GM21717 (cell line): ENCODE results near the gene CTR9.

Source experiments
- ATAC-seq: cut with Tn5 transposase; IDR thresholded peaks from one replicate; pipeline ENCODE4 v1.9.1; 2021; ENCODE audit warnings: mild to moderate bottlenecking, moderate library complexity; ENCODE audit not compliant: unreplicated experiment

CTR9 gene

DNA sequence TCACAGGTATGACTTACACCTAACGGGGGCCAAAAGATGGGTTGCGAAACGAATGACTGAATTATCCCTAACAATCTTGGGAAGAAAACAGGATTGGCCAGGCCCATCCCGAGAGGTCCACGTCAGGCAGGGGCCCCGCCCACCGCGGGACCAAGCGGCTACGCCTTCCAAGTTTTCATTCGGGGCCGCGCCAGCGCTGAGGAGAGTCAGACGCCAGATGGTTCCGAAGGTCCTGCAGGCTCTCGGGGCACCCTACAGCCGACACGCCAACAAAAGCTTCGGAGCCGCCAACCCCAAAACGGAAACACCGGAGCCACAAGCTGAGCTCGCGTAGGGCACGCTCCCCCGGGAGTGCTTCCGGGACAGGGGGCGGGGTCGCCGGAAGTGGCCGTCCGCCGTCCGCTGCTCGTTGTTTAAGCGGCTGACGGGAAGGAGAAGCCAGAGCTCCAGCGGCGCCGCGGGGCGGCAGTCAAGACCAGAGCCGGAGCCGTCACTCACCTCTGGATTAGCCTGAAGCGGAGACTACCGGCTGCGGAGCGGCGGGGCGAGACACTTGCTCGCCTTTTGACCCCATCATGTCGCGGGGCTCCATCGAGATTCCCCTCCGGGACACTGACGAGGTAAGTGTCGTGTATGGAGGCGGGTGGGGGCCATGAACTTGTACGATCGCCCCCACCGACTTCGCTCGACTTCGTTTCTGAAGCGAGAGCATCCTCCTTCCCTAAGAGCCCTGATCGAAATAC is at the start of gene CTR9:
TSS of gene CTR9 (plus strand) at position 409 of the 743 bp plus-strand sequence. CDS start at position 576, 167 bp downstream.
- ATAC-seq: peak; percentile 87

DNA sequence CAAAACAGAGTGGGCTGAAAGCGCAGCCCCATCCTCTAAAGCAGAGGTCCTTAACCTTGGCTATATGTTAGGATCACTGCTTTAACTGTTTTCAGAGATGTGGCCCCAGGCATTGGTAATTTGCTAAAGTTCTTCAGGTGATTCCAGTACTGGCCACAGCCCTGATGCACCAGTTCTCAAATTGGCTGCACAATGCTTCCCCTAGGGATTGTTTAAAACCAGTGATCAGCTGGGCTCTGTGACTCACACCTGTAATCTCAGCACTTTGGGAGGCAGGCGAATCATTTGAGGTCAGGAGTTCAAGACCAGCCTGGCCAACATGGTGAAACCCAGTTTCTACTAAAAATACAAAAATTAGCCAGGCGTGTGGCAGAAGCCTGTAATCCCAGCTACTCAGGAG is 49.1 kb upstream of the CTR9 start:
- no peak for ATAC-seq

DNA sequence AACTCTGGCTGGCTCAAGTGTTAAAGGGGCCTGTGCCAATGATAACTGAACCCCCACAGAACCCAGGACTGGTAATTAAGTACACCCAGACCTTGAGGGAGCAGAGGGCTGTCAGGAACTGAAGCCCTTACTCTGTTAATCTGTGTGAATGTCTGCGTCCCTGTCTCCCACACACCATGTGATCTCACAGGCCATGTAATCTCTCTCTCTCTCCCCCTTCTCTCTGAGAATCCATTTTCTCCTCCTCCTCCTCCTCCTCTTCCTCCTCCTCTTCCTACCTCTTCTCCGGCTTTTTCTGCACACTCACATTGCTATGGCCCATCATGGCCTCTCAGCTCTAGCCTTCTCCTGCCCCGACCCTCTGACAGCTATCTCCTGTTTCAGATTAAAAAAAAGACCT is 42.9 kb upstream of the CTR9 start:
- ATAC-seq: no peak

DNA sequence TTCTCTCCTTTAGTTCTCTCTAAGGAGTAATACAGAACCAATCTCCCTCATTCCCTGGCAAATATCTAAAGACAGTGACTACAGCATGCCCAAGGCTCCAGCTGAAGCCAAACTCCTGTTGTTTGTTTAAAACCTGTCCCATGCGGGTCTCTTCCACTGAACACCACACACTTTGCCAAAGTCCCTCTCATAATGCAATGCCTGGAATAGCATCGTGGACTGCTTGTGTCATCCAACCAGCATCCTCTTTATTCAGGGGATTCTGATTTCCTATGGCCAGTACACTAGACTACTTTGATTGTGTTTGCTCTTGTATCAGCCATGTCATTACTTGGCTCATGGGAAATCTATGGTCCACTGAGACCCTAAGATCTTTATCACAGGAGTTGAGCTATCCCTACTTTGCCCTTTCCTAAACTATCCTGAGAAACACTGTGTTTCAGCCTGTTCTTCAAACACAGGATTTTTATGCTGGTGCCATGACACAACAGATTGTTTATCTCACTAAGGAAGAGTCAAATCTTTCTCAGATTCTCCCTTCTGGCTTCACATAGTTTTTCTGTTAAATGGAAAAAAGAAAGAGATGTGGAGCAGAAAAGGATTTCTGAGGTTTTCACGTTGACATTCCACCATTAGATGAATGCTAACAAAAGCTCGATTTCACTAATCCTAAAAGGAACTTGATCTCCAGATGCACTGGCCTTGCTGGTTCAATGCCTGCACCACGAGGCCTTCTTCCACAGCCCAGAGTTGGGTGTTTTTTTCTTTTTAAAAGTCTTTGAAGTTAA is 41.6 kb upstream of the CTR9 start:
- ATAC-seq: no peak

DNA sequence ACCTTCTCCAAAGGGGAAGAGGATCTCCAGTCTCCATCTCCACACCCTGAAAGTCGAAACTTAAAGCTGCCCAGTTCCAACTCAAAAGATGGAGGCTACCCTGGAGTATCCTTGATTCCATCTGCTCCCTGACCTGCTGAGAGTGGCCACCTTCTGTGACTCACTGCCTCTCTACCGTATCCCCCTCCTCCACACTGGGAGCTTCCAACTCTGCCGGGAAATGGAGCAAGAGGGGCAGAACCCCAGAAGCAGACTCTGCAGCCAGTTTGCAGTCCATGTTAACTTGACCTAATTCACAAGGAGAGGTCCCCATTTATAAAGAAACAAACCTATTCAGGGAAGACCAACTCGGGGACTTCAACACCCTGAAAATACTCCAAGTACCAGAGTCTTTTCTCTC is 35.5 kb upstream of the CTR9 start:
- no peak for ATAC-seq

DNA sequence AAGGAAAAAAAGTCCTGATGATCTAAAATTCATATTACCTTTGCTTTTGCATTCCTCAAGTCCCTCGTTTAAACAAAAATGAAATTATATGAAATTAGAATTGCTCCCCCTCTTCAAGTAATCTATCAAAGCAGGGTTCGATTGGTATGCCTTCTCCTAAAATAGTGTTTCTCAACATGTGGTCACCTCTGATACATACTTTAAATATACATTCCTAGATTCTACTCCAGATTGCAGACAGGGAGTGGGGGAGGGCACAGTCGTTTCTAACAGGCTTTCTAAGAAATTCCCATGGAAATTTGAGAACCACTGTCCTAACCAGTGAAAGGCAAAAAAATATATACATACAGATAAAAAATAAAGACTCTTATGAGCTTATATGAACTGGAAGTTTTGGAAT is 34.9 kb upstream of the CTR9 start:
- no peak for ATAC-seq

DNA sequence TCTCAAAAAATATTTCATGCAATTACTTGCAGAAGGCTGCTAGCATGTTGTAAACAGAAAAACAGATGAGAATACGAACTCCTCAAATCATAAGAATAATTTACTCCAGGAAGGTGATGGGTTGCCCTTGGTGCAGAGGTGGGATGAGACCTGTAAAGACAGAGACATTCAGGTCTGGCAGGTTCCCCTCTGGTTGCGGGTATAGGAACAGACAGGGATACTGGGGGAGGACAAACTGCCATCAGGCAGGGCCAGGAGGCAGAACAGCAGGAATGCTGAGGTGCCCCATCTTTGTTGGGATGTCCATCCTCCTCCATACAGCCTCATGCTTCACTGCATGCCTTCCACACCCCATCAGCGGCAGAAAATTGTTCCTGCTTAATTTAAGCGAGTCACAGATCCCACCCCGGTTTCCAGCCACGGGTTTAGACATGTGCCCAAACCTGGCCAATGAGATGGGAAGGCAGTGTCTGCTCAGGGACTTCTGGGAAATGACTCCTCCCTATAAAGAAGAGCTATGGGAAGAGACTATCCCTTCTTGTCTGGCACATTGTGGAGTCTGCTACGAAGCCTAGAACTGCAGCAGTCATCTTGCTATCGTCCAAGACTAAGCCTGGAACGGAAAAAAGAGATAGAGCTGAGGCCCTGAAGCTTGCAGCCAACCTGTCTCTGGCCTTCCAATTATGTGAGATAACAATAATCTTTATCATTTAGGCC is 34.3 kb upstream of the CTR9 start:
- ATAC-seq: no peak

DNA sequence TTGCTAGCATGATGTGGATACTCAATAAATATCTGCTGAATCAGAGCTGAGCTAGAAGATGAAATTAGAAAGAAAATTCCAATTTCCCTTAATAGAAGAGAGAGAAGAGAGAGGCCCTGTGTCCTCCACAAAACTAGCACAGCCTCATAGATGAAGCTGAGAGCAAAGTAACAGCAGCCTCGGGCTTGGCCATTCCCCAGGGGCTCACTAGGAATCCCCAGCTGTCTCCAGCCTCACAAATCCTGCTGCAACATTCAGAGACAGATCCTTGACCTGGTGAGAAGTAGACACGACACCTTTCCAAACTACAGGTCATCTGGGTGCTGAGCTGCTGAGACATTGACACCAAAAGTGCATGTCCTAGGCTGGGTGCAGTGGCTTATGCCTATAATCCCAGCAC is 31.4 kb upstream of the CTR9 start:
- ATAC-seq: no peak

DNA sequence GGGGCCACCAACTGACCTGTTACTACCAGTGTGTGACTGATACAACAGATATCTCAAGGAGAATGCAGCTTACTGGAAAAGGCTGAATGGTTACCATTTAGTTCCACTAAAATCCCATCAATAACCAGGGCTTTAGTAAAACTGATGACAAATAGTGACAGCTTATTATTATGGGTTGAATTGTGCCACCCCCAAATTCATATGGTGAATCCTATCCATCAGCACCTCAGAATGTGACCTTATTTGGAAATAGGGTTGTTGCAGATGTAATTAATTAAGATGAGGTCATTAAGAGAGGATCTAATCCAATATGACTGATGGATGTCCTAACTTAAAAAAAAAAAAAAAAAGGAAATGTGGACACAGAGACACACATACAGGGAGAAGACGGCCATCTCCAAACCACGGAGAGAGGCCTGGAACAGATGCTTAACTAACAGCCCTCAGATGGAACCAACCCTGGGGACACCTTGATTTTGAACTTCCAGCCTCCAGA is 30.1 kb upstream of the CTR9 start:
- no peak for ATAC-seq

DNA sequence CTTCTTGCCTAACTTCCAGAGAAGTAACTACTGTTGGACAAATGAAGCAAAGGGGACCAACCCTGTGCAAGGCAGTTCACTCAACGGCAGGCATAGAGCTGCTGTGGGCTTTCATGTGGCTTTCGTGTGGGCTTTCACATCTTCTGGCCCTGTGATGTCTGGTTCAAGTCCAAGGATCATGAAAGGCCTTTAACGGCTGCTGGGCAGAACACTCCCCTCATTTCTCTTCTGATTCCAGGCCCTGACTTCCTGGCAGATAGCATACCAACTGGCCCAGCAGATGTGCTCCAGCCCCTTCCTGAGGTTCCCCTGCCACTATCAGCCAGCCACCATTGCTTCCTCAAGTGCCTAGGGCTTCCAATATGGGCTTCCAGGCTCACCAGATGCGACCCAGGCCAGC is 28.7 kb upstream of the CTR9 start:
- no peak for ATAC-seq

DNA sequence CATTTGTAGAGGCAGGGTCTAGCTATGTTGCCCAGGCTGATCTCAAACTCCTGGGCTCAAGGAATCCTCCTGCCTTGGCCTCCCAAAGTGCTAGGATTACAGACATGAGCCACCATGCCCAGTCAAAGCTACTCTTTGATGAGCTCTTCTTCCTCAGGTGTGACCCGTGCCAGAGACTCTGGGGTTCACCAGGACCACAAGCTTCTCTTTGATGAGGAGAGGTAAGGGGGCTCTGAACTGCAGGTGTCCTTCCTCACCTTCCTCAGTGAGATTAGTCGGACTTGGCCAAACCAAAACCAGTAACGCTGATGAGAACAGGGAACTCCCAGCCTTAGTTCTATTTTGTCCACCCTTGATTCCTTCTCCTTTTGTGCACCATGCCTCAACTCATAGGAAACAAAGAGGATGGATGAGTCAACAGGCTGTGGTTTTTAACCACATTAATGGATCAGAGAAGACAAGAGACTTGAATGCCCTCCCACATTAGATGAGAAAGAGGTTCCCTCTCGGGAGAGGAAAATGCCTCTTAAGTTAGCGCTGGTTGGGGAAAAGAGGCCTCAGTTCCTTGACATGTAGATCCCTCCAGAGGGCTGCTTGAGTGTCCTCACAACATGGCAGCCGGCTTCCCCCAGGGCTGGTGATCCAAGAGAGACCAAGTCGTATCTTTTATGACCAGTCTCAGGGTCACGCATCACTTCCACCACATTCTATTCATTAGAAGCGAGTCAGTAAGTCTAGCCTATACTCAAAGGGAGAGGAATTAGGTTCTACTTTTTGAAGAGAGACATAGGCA is 25.7 kb upstream of the CTR9 start:
- no peak for ATAC-seq

DNA sequence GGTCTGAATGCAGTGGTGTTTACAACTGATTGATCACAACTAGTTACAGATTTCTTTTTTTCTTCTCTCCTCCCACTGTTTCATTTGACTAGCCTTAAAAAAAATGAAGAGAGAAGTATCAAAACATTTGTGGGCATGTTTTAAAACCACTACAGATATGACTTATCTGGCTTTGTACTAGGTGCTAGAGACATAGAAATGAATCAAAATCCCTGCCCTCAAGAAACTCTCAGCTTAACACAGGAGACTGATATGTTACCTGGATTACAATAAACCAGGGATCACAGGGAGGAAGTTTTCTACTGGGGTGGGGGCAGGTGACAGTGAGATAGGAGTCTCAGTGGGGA is 25.2 kb upstream of the CTR9 start:
- ATAC-seq: no peak

DNA sequence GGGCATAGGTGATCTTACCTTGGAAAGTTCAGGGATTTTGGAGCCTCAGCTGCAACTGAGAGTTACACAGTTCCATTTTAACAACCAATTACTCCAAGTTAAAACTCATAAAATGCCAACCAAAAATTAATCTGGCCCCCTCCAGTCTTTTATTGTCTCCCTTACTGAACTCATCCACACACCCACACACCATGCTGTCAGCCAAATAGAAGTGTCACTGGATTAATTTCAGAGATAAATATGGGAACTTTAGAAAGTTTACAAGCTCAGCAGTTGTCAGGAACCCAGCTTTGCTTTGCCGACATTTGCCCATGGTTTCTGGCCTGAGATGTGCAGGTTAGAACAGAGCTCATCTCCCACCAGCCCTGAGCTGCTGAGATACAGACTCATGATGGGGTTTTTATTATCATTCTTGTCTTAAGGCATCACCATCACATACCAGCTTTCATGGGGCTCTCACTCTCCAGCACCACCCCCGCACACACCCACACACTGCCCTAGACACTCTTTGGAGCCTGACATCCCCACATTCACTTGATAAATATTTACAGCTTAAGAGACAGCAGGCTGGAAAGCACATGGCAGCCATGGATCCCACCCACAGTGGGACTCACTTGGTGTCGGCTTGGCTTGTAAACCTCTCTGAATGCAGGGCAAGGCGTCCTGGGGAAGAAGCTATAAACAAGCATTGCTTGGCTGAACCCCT is 23.7 kb upstream of the CTR9 start:
- ATAC-seq: no peak

DNA sequence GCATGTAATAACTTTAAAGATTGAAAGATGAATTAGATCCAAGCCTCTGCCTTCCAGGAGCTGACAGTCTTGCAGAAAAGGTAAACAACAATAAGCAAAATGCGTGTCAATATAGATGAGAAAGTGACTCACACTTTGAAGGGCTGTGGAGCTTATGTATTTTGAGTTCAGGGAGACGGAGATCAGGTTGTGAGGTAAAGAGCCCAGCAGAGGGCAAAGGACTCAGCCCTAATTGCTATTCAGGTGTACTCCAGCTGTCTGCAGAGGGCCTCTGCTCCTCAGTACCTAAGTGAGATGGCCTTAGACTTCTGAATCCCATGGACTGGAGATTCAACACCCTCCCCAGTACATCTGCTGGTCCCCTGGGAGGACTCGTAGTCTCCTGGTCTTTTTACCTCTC is 22.9 kb upstream of the CTR9 start:
- no peak for ATAC-seq

DNA sequence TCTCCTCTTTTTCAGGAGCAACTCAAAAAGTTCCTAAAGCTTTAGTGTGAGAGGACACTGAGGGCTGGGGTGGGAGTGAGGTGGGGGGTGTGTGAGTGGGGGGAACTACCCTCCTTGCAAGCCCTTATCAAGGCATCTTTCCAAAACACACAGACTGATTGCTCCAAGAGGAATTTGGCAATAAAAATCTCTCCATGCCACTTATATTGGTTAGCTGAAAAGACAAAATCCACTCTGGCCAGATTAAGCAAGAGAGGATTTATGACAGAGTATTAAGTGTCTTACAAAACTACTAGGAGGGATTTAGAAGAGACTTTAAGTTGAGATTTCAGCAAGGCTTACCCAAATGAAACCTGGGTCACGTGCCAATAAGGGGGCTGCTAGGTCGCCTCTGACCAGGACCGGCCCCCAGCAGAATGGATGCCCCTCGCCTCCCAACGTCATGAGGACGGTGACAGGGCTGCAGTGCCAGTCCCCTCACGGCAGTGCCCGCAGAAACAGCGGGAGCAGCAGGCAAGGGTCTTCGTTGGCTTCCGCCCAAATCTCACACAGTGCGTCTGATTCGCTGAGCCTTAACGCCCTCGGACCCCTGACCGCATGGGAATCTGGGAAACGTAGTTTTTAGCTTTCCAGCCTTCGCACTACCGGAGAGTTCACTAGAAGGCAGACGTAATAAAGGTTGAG is 22.1 kb upstream of the CTR9 start:
- no peak for ATAC-seq

DNA sequence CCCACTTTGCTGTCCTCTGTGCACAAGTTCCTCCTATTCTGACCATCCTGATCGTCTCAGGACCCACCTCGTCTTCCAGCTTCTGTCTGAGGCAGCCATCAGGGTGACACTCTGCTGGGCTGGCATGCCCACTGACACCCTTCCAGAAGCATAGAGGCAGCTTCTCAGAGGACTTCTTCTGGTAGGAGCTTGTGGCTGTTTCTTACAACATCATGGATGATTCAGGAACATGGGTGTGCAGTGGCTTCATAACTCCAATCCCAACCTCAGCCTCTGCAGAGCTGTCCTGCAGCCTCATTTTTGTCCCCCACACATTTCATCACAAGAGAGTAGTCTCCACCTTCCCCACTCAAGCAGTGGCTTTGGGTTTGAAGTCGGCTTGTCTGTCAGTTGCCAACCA is 20.9 kb upstream of the CTR9 start:
- no peak for ATAC-seq

DNA sequence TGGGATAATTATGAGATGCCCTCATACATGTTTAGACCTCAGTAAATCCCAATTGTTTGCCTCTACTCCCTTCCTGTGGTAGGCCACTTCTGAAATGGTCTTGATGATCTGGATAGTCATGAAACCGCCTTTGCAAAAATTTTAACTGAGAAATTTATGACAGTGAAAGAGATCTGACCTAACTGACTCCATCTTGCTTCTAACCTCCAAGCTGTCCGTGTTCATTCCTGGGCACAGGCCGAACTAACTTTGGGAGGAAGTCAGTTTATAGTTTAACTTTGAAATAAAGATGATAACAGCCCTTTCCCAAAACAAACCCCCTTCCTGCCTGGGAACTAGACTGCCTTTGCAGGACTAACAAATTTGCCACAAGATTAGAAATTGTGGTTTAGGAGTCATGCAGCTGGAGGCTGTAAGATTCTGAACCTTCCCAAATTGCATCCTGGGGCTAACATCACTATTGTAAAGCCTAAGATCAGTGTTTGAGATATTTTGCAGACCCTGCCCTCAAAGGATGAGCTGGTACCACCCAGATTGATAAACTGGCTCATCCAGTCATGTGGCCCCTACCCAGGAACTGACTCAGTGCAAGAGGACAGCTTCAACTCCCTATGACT is 19.9 kb upstream of the CTR9 start:
- no peak for ATAC-seq

DNA sequence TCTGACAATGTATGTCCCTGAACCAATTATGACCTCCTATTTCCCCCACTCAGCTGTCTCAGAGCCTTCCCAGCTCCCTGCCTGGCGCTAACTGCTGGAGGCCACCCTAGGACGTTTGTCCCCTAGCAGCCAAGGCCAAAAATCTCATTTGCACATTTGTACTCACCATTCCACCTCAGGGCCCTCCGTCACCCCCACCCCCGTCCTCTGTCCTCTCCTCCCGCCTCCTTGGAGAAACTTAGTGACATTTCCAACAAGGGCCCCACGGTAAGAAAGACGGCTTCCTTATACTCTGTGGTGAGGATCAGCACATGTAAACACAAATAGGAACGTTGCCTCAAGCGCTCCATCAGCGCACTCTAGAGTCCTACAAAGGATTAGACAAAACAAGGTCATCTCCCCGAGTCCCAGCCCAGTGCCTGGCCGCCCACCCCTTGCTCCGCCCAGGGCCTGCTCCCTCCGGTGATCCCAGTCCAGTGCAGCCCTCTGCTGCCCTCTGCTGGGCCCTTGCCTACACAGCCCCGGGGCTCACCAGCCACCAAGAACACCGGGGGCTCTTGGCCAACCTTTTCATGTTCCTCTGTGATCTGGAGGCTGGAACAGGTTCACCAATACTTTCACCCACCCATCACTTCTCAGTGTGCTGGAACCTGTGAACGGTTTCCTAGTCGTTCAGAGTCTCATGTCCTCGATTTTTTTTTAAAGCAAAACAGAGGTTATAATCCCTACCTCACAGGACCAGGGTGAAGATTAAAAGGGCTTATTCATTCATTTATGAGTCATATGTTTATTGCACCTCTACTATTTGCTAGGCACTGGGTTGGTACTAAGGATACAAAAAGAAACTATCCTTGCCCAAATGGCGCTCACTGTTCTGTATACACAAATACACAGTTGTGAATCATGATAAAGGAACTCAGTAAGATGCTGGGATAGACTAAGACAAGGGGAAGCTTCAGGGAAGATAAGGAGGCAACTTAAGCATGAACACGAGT is 15.3 kb upstream of the CTR9 start:
- ATAC-seq: peak; percentile 97
